ENCODE data around the gene FAM120A.

The FAM120A gene

GRCh38 chr9:93562157-93562556 lies 110.7 kb downstream of the FAM120A start:
- no peak for DNase-seq

- no peak for DNase-seq
These were observed 113.6 kb downstream of the FAM120A start for GRCh38 chr9:93565089-93565488.

- peak; percentile 95 for DNase-seq
These were observed 115.2 kb downstream of the FAM120A start for GRCh38 chr9:93566408-93567270.

DNA sequence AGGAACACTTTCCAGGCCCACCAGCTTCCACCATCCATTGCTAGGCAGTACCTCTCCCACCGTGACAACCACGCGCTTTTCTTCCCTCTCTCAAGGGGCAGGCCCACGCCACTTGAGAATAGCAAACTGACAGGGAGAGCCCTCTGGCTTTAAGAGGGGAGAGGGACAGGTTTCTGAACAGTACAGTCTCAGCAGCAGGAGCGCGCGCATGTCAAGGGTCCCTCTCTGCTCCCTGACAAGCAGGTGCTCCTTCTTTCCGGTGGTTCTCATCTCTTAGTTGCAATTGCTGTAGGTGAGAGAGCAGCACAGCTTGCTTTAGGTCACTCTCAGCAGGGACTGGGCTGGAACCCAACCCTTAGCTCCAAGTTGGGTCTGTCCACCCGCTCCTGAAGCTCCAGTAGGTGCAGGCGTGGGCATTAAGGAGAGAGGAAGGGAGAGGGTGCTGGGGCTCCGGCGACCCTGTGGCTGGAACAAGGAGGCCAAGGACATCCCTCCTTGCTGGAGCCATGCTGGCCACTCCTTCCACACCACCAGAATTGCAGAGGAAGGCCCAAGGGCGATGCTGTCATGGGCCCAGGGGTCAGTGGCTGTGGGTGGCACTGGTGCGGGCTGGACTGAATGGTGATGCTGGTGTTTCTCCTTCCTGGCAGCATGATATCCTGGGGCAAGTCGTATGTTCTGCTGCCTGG lies 115.9 kb downstream of the FAM120A start:
- DNase-seq: no peak

- no peak for DNase-seq
These were observed 116.7 kb downstream of the FAM120A start for GRCh38 chr9:93568169-93568568.

DNA sequence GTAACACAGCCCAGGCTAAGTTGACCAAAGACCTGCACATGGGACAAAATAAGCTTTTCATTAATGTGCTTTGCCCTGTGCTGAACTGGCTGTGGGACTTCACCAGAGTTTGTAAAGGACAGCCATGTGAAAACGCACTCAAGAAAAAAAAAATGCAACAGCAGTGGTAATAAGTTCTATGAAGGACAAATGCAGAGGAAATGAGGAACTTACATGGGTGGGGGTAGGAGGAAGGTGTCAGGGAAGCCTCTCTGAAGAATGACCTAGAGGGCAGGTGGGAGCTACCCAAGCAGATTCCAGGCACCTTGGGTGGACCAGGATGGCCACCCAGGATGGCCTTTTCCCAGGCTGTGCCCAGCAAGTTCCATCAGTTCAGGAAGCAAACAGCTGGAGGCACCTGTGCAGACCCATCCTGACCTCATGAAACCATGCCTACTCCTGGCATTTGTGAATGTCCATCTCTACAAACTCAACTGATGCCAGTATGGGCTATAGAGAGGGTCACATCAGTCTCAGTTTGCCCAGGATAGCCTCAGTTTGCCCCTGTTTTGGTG lies 118.2 kb downstream of the FAM120A start:
- DNase-seq: no peak

- DNase-seq: no peak
These were observed 120.7 kb downstream of the FAM120A start for GRCh38 chr9:93572221-93572620.

GRCh38 chr9:93572636-93573515 lies 121.4 kb downstream of the FAM120A start:
- no peak for DNase-seq

GRCh38 chr9:93573516-93573828 lies 122.0 kb downstream of the FAM120A start:
- DNase-seq: no peak

DNA sequence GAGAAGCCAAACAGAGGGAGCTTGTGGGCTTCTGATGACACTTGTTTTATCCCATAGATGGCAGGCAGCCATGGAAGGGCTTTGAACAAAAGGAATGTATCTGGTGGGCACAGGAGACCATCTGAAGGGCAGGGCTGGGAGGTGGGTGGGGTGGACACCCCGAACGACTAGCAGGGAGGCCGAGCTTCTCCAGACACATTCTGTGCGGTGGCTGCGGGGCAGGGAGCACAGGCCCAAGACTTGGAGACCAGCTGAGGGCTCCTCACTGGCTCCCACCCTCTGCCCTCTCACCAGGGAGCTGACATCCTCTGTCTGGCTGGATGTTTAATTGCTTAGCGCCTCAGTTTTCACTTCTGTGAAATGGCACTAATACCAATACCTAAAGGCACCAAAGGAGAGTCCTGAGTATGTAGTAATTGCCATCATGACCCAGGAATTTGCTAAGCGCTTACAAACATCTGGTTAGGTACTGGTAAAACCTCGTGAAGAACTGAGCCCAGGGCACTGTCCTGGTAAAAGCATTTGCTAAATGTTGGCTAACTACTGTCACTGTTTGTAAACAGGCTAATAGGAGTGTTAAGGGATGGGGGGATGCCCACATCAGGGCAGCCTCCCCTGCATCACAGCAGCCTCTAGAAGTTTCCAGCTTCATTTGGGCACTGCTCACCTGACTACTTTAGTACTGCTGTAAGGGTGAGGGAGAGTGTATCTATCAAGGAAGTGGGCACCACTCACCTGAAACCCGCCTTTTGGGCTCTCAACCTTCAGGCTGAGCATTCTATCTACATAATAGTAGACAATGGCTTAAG lies 122.8 kb downstream of the FAM120A start:
- DNase-seq: no peak

DNA sequence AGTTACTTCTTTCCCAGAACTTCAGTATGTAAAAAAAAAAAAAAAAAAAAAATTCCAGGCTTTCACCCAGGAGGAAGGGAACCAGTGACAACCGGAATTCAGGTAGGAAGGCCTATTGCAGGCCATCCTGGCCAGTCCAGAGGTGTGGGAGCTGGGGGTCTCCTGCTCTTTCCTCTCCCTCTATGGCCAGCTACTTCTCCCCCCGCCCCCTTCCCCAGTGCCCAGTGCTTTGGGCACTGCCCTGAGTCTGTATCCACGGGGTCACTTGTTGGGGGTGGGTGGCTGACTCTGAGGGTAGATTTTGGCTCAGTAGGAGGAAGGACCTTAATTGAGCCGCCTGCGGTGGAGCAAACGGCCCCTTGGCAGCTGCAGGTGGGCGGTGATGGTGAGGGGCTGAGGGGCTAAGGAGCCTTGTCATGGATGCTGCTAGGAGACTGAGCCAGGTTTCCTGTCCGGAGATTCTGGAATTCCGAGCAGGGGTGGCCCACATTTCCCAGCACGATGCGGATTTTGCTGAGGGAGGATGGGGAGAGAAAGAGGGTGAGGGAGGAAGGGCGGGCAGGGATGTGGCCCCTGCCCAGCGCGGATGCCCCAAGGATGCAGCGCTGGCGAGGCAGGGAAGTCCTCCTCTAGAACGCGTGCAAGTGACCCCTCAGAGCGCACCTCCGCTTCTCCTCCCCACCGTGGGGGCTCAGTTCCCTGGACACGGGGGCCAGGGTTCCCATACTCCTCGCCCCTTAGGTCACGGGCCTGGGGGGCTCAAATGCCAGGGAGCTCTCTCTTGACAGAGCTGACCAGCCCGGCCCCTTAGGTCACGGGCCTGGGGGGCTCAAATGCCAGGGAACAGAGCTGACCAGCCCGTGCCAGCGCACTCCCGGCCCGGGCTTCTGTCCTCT lies 123.7 kb downstream of the FAM120A start:
- DNase-seq: no peak

- DNase-seq: no peak
These were observed 124.3 kb downstream of the FAM120A start for GRCh38 chr9:93575796-93576257.

DNA sequence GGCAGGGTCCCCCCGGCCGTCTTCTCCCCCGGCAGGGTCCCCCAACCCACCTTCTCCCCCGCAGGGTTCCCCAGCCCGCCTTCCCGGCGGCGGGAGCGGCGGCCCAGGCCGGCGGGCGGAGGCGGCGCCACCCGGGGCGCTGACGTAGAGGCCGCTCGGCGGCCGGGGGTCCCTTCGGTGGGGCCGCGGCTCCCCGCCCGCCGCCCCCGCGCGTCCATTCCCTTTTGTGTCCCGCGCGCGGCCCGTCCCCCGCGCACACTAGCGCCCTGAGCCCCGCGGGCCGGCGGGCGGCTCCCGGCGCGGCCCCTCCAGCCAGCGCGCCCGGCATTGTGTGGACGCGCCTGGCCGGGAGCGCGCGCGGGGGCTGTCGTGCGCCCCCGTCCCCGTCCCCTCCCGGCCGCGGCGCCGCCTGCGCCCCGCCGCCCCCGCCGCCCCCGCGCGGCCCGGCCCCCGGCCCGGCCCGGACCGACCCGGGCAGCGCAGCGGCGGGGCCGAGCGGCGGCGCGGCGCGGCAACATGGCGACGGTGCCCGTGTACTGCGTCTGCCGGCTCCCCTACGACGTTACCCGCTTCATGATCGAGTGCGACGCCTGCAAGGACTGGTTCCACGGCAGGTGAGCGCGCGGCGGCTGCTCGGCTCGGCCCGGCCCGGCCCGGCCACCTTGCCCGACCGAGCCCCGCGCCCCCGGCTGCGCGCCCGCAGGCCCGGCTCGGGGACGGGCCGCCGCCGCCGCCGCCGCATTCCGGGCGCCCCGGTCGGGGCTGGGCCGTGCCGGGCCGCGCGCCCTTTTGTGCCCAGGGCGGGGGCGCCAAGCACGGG lies 125.0 kb downstream of the FAM120A start, which contains the start of gene PHF2:
PHF2 (plus strand) TSS at position 327 of the 820 bp plus-strand sequence; CDS start at position 517, 190 bp downstream.
- DNase-seq: no peak

DNA sequence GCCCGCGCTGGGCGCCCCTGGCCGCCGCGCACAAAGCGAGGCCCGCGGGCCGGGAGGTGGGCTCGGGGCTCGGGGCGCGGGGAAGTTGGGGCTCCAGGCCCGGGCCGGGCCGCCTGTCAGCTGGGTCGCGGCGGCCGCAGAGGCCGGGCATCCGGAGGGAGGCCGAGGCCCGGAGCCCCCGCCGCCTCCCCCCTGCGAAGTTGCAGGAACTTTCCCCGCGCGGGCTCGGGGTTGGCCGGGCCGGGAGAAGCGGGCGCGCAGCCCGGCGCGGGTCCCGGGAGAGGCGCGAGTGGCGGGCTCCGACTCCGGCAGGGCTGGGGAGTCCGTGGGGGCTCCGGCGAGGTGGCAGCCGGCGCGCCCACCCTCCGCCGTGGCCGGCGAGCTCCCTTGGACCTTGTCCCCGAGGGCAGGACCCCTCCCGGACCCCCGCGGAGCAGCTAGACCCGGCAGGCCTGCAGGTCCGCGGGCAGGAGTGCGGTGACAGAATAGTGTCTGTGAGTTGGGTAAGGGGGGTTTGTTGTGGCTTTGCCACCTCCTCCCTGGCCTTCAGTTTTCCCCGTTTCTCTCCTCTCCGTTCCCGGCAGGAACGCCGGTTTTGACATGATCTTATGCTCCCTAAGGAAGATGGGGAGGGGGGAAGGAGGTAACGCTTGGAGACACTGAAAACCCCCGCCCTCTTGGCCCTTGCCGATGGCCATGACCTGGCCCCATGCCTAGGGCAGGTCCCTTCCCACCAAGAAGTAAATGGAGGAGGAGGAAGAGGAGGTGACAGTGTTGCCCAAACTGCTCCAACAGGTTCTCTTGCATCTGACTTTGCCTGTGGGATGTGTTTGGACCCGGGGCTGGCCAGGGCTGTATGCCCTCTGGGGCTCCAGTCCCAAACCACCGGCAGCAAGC lies 125.8 kb downstream of the FAM120A start:
- no peak for DNase-seq

- no peak for DNase-seq
These were observed 126.6 kb downstream of the FAM120A start for GRCh38 chr9:93577975-93578682.

DNA sequence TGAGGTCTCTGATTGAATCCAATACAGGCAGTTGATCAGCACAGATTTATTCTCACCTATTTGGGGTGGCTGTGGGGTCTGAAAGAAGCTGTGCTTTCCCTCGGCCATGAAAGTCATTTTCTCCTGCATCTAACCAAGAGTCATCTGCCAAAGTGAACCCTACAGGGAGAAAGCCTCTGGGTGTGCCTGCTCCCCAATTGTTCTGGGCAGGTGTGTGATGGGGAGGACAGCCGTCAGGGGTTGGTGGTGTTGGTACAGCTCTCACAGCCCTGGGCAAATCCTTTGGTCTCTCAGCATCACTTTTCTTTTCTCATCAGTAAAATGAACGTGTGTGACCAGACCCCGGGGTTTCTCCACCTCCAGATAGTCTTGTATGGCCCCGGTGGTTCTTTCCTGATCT lies 127.4 kb downstream of the FAM120A start:
- DNase-seq: no peak

DNA sequence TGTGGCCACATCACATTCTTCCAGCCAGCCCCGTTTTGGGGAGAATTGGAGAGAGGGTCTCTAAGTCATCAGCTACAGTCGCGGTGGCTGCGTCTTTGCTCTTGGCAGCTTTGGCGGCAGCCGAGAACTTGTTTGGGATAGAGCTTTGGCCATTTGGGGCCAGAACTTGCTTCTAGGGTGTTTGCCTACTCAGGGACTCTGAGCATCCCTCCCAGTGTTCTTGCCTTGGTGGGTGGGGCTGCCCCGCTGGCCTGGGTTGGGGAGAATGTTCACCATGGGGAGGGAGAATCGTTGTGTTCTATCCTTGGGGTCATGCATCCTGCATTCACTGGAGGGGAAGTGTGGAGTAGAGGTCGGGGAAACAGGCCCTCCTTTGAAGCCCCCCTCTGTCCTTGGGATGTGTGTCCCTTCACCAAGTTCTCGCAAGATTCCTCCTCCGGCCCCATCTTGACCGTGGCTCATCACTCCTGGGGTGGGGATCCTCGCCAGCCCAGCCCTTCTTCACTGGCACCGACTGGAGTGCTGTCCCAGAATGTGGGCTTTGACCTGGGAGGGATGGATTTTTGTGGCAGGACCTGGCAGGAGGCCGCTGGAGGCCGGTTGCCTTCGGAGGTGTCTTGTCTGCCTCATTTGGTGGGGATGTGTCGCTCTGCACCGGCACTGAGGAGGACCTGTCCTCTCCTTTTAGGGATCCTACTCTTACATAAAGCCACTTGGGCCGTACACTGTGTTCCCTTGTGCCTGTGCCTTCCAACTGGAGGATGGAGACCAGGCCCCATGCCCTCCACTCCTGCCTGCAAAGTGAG lies 128.4 kb downstream of the FAM120A start:
- no peak for DNase-seq
